T1000 (cell line): ENCODE measurements around the gene C1D.
A peak's percentile ranks its signal among the peaks of the same experiment; 100 is the strongest.

ENCODE experiments used
- DNase-seq: peaks from one replicate; lab custom pipeline; 2025; ENCODE audit warnings: mixed read lengths; lab: John Stamatoyannopoulos, UW

Gene C1D

DNA sequence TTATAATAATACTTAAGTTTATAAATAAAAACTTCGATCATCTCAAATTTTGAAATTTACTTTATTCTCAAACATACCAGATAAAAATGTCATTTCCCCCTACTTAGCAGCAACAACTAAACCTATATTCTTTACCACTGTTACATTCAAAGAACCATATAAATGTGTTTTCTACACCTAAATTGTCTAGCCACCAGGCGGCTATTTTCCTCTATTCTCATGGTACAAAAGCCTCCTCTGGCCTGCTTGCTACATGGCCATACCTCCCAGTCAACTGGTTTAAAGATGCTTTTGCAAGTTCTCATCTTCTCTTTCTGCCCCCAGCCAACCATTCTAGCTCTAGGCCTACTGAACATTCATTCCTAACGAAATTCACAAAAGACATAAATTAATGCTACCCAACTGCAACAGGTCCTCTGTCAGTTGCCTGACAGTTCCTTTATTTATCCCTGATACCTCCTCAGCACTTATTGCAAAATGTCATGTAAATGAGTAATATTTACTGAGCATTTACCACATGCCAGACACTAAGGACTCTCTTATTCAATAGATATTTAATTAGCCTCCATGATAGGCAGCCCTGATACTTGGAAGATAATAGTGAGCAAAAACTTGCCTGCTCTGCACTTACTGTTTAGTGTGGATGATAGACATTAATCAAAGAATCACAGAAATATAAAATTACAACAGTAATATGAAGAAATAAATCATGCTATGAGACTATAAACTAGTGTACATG, 5.0 kb downstream of the C1D start:
- DNase-seq = no peak

DNA sequence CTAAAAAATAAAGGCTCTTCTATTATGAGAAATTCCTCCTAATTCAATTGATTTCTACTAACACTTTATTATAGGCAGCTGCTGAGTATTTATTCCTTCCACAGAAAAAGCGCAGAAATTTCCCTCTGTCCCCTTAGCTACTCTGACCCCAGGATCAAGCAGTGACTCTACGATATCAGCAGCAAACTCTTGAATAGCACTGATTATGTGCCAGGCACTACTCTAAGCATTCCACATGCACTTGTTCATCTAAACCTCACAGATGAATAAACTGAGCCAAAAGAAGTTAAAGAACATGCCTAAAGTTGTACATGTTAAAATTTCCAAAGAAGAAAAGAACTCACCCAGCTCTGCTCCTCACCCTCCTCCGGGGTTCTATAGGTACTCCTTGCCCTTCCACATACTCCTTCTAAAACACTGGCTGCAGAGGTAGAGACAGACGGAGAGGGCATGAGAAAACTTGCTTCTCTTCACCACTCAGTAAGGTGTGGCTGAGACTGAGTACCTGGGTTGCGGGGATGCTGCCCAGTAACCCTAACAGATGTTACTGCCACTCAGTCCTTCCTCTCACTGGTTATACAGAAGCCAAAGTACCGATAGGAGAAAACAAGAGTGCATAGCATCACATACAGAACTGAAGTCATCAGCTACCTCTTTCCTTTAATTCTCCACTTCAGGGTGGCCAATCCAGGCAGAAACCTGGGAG, 9.9 kb downstream of the C1D start:
- DNase-seq = no peak

DNA sequence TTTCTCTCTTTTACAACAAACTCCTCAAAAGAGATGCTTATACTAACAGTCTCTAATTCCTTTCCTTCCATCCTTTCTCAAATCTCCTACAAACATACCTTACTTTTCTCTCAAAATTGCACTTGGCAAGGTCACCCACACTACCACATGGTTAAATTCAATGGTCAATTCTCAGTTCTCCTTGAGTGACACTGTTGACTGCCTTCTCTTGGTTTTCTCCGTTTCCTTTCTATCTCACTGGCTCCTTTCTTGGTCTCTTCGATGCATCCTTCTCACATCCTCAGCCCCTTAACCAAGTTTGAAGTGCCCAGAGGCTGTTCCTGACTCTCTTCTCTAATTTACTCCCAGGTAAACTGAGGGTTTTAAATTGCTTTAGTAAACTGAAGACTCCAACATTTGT, 12.5 kb downstream of the C1D start:
- no peak for DNase-seq

DNA sequence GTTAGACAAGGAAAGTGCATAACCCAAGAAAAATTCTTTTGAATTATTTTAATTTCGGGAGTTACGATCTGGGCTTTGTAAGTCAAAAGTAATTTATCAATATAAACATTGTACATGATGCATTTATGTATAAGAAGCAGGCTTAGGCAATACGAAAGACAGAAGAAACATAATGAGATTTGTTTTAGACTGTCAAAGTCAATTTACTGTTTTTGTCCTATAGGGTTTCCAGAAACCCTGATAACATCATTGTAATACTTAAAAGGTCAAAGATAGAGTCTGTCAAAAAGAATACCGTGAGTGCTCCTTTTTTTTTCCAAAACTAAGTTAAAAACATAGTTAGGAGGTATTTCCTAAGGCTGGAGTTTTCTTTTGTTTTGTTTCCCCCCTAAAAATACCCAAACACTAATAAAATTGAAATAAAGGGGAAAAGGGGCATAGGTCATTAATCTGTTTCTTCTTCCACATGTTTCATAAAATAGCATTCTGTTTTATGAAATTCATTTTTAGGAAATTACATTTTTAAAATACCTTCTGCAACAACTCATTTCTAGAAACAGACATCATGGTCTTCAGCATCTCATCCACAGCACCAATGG, 16.1 kb downstream of the C1D start:
- no peak for DNase-seq

DNA sequence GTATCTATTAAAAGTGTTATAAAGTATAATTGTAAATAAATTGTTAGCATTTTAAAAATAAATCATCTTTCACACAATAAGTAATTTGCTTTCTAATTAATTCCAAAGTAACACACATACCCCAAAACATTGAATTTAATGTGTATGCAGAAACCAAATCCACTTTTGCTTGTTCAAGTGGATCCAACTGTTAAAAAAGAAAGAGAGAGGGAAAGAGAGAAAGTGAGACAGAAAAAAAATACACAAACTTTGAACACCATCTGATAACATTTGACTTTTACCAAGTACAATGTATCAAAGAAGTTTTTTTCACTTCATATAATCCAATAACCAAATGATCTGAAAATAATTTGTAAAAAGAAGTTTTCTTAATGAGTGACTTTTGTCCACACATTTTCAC, 16.6 kb downstream of the C1D start:
- no peak for DNase-seq

DNA sequence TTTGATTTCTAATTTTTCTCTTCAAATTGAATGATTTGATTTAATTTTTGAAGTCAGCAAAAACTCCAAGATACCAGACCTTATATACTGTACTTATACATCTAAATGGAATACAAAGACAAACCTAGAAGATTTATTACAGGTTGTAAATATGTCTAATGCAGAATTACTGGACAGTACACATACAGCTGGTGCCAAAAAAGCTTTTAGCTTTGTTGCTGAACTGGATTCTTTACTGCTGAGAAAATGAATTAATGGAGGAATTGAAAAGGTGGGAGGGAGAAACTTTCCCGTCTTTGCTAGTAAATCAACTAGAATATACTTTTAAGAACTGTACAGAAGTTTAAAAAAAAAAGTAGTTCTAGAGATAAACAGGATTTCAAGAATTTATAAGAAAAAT, 17.5 kb downstream of the C1D start:
- DNase-seq = no peak

DNA sequence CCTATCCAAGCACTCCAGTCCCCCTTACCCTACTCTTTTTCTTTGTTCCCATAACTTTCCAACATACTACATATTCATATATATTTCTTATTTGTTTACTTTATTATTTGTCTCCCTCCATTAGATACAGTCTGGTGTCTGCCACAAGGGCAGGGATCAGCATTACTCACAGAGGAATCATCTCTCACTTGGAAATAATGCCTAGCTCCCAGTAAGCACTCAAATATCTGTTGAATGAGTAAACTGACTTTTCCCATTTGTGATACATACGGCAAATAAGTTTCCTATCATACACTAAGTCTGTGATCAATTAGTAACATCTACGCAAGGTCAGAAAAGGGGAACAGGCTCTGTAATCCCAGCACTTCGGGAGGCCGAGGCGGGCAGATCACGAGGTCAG, 18.7 kb downstream of the C1D start:
- DNase-seq = peak; percentile 12

DNA sequence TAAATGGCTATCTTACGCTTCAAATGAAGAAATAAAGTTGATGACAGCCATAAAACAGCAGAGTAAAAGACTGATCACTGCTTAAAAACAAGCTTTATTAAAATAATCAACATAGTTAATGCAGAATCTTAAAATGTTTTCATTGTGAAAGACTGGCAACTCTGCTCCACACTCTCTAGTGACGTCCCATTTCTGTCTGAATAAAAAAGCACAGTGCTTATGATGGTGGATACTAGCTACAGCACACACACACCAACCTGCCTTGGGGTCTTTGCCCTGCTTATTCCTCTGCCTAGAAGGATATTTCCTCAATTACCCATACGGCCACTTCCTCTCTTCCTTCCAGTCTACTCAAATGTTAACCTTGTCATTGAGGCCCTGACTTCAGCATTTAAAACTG, 19.1 kb downstream of the C1D start:
- DNase-seq = no peak

DNA sequence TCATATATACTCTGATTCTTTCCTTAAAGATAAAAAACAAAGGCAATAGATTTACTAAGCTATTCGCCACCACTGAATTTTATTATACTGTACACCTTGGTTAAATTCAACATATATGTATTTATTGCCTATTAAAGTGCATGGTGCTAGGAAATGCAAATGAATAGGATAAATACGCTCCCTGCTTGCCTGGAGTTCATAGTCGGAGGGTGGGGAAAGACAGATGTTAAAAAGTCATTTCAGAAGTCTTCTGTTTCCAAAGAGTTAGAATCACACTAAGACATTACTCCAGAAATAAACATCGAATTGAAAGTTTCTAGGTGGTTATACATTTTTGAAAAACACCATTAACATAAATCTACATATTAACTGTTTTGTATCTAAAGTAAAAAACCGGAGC, 19.8 kb downstream of the C1D start:
- DNase-seq = no peak

DNA sequence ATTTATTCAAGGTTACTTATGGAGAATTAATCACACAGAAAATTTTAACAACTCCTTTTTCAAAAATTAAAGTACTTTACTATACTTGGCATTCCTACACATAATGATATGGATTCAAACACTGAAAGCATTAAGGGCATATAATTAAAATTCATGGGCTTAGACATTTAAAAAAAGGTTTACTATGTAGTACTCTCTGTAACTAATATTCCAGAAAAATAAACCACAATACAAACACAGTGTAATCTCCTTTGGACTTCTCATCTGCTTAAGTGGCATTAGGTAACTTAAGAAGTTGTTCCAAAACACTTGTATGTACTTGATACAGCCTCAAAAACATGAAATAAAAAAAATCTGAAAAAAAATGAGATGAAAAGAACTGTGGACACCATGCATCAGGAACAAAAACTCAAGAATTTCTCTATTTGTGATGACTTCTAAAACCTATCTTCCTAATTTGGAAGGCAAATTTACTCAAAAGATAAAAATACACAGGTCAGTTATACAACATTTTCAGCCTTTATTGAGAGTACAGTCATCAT, 21.0 kb downstream of the C1D start:
- DNase-seq = no peak

DNA sequence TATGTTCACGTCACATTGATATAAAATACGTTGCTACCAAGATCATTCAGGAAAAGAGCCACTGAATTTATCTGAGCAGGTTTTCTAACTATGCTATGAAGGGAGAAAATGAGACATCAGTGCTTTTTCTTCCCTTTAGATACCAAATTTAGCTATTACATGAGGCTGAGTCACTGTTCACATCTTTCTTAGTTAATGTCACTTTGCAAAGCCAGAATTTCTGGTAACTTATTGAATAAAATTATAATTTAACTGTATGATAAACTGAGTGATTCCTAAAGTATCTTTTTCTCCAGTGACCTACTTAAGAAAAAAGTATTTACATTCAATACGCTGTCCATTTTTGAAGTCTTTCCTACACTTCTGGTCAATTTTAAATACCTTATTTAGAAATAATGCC, 22.7 kb downstream of the C1D start:
- DNase-seq = no peak

DNA sequence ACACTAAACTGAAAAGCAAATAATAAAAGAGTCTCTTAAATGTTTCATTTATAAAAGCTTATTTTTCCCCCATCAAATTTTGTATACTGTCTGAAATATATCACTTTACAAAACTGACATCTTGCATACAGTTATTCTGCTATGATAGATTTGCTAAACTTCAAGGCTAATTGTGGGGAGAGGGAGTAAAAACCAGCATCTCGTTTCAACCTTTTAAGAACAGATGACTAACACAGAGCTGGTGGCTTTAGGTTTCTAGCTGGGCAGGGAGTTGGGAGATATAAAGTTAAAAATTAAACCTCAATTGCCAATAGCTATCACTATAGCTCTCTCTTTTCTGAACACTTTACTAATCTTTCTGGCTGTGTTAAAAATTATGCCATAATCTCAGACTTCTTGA, 23.5 kb downstream of the C1D start:
- no peak for DNase-seq

DNA sequence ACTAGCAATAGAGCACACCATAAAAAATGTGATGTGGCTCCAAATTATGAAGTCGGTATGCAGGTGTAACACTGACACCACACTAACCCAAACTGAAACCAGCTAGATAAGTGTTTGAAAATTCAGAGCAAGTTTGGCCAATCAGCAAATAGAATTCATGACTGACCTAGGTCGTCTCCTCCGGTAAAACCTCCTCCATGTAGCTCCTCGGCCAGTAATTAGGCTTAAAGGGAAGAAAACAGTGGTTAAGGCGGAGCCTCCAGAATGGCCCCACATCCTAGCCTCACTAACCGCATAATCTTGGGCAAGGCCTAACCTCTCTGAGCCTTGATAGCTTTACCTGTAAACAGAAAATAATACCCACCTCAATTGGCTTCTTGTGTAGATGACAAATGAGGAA, 30.1 kb downstream of the C1D start:
- no peak for DNase-seq

DNA sequence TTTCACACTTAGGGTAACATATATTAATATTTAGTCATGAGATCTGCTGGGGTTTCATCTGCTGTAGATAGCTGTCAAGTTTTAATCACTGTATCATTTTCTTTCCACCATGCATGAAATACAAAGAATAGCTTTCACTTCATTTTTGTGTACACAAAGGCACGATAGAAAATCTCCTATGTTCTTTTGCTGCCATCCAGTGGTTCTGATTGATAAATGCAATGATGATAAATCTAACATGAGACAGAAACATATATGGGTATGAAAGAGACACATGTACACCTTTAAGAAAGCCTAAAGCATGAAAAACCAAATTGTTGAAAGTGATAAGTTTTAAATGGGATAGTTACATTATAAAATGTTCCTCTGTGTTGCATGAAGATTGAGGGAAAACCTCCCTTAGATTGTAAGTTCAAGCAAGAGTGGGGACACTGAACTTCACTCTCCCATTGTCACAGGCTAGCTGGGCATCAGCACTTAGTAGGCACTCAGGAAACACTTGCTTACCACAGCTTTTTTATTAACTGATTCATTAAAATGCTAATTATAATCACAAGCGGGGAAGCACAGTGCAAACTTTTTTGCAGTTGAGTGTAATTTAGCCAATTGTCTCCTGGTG, 31.2 kb downstream of the C1D start:
- no peak for DNase-seq

DNA sequence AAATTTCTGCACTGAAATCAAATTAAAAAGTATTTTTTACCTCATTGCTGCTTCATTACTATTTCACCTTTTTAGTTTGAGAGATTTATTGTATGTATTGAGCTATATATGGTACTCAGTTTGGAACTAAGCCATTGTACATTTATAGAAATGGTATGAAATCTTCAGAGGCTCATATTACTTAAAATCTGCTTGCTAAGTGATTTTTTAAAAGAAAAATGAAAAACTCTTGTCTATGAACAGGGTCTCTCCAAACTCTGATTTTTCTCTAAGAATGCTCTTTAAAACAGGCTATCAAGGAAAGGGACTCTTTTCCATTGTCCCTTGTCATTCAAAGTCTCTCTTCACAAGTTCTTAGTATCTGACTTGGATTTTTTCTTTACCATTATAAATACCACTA, 31.8 kb downstream of the C1D start:
- no peak for DNase-seq

DNA sequence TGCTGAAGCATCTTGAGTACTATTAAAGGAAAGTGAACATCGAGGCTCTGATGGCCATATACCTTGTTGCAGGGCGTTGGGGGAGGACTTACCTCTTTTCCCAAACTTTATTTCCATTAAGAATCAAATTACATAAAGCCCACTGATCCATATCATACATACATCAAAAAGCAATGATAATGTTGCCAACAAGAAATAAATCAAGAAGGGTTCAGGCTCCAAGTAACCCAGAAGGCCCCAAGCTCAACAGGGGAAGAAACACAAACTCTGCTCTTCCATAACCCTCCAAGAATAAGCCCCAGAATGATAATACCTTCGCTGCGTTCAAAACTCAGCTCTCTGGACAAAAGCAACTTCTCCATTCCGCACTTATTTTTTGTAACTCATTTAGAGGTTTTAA, 32.3 kb downstream of the C1D start:
- DNase-seq = no peak

DNA sequence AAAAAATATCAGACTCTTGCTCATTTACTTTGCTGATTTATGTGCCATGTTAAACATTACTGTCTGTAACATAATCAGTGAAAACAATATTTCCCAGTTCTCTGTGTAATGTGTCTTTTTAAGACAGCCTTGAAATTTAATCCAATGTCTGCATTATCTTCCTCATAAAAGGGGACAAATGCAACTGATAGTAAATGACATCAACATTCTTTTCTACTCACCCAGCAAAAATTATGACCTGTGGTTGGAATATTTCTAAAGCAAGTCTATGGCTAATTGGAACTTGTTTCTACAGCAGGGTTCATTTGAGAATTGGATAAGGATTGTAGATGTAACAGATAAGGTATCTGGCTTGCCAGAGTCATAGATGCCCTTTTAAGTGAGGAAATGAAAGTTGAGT, 34.8 kb downstream of the C1D start:
- DNase-seq = no peak

DNA sequence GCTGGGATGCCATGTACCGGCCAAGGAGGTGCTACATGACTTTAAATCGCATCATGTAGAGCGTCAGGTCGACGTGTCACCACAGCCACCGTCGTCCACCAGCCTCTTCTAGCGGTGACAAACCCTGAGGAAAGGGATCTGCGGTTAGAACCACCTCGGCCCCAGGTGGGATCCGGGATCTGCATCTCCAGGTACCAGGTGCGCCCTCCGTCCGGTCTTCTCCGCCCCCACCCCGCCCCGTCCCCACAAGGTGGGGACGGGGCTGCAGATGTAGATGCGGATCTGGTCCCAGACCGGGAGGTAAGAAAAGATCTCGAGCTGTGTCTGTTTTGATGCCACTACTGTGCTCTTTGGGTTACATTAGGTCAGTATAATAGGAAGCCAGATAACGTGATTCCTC, 38.4 kb downstream of the C1D start:
- no peak for DNase-seq

DNA sequence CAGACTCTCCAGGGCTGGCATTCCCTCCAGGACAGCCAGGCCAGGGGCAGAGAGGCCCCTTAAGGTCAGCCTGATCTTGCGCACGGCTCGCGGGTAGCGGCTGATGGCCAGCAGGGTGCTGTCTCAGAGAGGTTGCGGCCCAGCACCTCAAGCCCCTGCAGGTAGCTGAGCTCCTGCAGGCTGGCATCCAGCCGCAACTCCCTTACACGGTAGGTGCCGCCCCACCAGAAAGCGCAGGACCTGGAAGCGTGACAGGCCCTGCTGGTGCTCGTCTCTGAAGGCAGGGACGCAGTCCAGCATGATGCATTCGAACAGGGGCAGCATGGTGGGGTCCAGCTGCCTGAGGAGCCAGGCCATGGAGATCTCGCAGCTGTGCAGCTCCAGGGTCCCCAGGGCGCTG, 38.9 kb downstream of the C1D start:
- no peak for DNase-seq

DNA sequence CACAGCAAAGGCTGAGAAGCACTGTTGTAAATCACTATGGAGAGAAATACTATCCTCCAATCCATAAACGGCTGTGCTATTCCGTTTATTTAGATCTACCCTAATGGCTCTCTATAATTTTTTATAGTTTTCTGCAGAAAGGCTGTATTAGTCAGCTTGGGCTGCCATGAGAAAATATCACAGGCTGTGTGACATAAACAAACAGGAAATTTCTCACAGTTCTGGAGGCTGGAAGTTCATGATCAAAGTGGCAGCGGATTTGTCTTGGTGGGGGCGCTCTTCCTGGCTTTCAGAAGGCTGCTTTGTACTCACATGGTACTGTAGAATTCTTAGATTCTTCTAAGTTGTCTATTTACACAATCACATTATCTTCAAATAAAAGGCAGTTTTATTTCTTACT, 44.1 kb downstream of the C1D start:
- DNase-seq = no peak

DNA sequence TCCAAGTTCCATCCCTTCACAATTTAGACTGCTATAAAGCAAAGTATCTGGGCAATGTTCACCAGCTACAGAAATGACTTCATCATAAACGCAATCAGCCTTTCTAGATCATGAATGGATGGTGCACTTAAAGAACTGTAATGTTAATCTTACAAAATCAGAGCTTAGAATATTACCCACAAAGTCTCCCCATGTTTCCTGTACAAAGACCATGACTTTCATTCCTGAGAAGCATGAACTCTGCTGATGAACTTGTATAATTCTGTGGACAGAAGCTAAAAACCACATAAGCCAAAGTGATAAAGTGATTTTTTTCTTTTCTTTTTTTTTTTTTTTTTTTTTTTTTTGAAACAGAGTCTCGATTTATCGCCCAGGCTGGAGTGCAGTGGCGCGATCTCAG, 53.3 kb downstream of the C1D start:
- DNase-seq = no peak

DNA sequence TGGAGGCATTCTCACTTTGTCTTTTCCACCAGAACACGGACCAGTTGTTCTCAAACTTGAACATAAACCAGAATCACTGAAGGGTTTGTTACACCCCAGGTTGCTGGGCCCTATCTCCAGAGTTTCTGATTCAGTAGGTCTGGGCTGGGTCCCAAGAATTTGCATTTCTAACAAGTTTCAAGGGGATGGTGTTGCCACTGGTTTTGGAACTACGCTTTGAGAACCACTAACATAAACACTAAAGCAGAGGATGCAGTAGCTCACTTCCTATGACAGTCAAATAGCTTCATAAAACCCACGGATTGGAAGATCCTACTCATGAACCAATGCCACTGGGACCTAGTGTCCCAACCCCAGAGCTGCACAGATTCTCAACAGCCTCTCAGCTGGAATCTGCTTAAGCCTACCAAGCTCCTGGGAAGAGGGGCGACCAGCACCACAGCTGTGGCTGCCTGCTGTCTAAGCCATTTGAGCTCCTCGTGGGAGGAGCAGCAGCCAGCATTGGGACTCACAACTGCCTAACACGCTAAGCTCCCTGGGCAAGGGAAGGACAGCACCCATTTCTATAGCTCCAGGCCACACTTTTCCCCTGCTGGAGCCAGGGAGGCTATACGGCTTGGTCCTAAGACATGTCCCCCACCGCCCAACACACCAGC, 62.5 kb downstream of the C1D start:
- no peak for DNase-seq
